ENCODE measurements around the gene ZBTB48.

GRCh38 chr1:6547301-6547700 is 32.5 kb upstream of the ZBTB48 start:
- TF ChIP-seq TAF1 (IDR thresholded peaks at IDR 0.05; ENCODE audit: borderline replicate concordance, low read depth, low read length) (no peak), POLR2AphosphoS5 (IDR thresholded peaks at IDR 0.05; ENCODE audit: low read depth, low read length) (no peak), POLR2A (IDR thresholded peaks at IDR 0.05; ENCODE audit: low read depth, low read length) (no peak)
